Type B pancreatic cell (in vitro differentiated cells): ENCODE results near the gene OLFML2A. TPM values are rescaled to one million over a fixed set of nuclear protein-coding genes. Genes with fewer than 3 reads are reported as not detected.

Experiments used
- DNase-seq: peaks from one replicate; pipeline ENCODE4 v3.0.0; 2021; ENCODE audit warnings: mixed read lengths; ENCODE audit not compliant: unreplicated experiment; ENCODE audit errors: extremely low spot score
- H3K27ac Mint-ChIP-seq: 2 replicates; pipeline ENCODE4 v1.8.0; 2021; ENCODE audit warnings: mild to moderate bottlenecking, mixed read lengths
- H3K27me3 Mint-ChIP-seq: 2 replicates; pipeline ENCODE4 v1.8.0; 2021; ENCODE audit warnings: mixed read lengths
- H3K36me3 Mint-ChIP-seq: 2 replicates; pipeline ENCODE4 v1.8.0; 2021; ENCODE audit warnings: mixed read lengths
- H3K4me1 Mint-ChIP-seq: one replicate; pipeline ENCODE4 v1.8.0; 2021; ENCODE audit warnings: mixed read lengths; ENCODE audit not compliant: unreplicated experiment
- H3K4me3 Mint-ChIP-seq: 2 replicates; pipeline ENCODE4 v1.8.0; 2021; ENCODE audit warnings: mild to moderate bottlenecking, mixed read lengths
- H3K9me3 Mint-ChIP-seq: 2 replicates; pipeline ENCODE4 v1.8.0; 2021; ENCODE audit warnings: mixed read lengths
- total RNA-seq: library from RNA; stranded (reverse); gene quantifications from 2 replicates; pipeline ENCODE4 v1.2.1, GENCODE V29; 2021; ENCODE audit warnings: low replicate concordance
- TF ChIP-seq, protein P1 (sequence below): fragments of 200-600 bp; sonication (generic); conservative IDR thresholded peaks from 2 replicates; pipeline ENCODE4 v1.5.0; 2021; ENCODE audit warnings: antibody characterized with exemption, mild to moderate bottlenecking

Gene OLFML2A
- total RNA-seq, 1 donor from 2014 or later = 6.3 TPM

DNA sequence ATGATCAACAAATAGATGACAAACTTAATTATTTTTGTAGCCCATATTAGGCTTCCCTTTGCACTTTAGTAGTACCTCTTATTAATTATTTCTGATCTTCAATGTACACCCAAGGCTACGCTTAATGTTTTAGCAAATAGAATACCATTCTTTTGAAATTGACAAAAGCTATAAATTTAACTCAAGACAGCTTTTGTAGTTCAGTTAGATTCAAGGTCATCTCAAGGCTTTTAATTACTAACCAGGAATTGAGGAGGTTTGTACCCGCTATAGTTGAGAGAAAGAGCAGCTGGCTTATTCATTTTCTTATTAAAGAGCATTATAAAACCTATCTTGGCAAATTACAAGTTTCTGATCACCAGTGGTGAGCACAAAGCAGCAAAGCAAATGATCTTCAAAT is 20.9 kb upstream of the OLFML2A start:
- H3K4me3 Mint-ChIP-seq = no peak overlapping the region
- H3K36me3 Mint-ChIP-seq = no peaks in the 10 kb centered on the region
- H3K4me1 Mint-ChIP-seq = peaks cover 55% of the 10 kb centered on the region
- H3K9me3 Mint-ChIP-seq = no peaks in the 10 kb centered on the region
- TF ChIP-seq, protein P1, sequence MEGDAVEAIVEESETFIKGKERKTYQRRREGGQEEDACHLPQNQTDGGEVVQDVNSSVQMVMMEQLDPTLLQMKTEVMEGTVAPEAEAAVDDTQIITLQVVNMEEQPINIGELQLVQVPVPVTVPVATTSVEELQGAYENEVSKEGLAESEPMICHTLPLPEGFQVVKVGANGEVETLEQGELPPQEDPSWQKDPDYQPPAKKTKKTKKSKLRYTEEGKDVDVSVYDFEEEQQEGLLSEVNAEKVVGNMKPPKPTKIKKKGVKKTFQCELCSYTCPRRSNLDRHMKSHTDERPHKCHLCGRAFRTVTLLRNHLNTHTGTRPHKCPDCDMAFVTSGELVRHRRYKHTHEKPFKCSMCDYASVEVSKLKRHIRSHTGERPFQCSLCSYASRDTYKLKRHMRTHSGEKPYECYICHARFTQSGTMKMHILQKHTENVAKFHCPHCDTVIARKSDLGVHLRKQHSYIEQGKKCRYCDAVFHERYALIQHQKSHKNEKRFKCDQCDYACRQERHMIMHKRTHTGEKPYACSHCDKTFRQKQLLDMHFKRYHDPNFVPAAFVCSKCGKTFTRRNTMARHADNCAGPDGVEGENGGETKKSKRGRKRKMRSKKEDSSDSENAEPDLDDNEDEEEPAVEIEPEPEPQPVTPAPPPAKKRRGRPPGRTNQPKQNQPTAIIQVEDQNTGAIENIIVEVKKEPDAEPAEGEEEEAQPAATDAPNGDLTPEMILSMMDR = no peak
- no peaks in the 10 kb centered on the region for H3K27me3 Mint-ChIP-seq
- no peak for DNase-seq
- H3K27ac Mint-ChIP-seq = no peak overlapping the region

DNA sequence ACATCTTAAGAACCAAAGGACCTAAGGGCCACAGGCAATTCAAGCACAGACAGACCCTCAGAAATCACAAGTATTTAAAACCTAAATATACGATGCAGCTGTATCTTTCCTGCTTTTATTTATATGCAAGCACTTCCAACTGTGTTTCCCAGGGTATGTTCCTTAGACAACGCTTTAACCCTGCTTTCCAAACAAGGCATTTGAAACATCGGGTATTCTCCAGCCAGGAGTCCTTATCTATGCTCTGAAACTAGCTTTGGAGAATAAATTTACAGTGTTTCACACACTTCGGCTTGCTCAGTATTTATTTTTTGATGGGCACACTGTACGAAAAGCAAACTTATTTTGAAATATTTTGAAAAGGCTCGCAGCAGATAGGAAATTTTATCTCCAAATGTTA is 19.3 kb upstream of the OLFML2A start:
- no peaks in the 10 kb centered on the region for H3K9me3 Mint-ChIP-seq
- no peak for DNase-seq

GRCh38 chr9:124758061-124758460 is 18.9 kb upstream of the OLFML2A start:
- Mint-ChIP-seq H3K9me3 (no peaks in the 10 kb centered on the region), H3K36me3 (no peaks in the 10 kb centered on the region), H3K27me3 (peaks cover 4% of the 10 kb centered on the region), H3K27ac (no peak overlapping the region), H3K4me3 (peak overlapping the region; percentile 61), H3K4me1 (peaks cover 55% of the 10 kb centered on the region)
- TF ChIP-seq, protein P1 = no peak
- no peak for DNase-seq

More for the DNA sequence above, 19.3 kb upstream of the OLFML2A start:
- Mint-ChIP-seq H3K27me3 (peaks cover 4% of the 10 kb centered on the region), H3K4me3 (peak overlapping the region; percentile 61), H3K36me3 (no peaks in the 10 kb centered on the region), H3K27ac (no peak overlapping the region), H3K4me1 (peaks cover 58% of the 10 kb centered on the region)
- TF ChIP-seq, protein P1 = no peak

DNA sequence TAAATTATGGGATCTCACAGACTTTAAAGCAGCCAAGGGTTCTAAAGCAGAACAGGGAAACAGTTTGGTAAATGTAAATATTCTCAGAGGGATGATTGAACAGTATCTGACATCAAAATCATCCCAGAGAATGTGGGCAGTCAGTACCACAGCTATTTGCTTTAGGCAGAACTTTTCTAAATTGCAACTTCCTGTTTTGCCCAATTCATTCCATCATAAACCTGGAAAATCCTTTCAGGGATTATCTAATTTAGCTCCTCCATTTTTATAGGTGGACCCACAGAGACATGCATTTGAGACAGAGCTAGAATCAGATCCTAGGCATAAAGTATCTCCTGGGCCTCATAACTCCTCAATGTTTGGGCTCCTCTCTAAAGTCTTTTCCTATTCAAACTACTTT is 18.2 kb upstream of the OLFML2A start:
- Mint-ChIP-seq H3K27ac (peak overlapping the region; percentile 52), H3K36me3 (no peaks in the 10 kb centered on the region), H3K4me3 (peak overlapping the region; percentile 61), H3K4me1 (peaks cover 55% of the 10 kb centered on the region), H3K27me3 (peaks cover 4% of the 10 kb centered on the region), H3K9me3 (no peaks in the 10 kb centered on the region)
- DNase-seq = no peak
- TF ChIP-seq, protein P1 = no peak

DNA sequence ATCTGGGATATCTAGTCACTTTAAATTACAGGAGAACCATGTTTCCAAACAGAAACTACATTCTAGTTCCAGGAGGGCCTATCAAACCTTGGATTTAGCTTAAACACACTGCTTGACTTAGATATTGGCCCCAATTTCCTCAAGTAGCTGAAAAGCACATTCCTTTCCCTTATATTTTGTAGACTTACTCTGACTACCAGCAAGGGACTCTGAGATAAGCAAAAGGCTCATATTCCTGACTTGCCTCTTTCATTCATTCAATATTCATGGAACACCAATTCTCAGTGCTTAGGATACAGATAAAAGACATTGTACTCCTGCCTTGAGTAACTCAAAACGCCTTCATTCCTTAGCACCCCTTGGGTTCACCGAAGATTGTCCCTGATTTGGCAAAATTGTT is 17.6 kb upstream of the OLFML2A start:
- Mint-ChIP-seq H3K27me3 (peaks cover 7% of the 10 kb centered on the region), H3K9me3 (no peaks in the 10 kb centered on the region), H3K36me3 (no peaks in the 10 kb centered on the region), H3K4me1 (peaks cover 54% of the 10 kb centered on the region), H3K27ac (peak overlapping the region; percentile 52), H3K4me3 (no peak overlapping the region)
- no peak for DNase-seq
- TF ChIP-seq, protein P1 = no peak

DNA sequence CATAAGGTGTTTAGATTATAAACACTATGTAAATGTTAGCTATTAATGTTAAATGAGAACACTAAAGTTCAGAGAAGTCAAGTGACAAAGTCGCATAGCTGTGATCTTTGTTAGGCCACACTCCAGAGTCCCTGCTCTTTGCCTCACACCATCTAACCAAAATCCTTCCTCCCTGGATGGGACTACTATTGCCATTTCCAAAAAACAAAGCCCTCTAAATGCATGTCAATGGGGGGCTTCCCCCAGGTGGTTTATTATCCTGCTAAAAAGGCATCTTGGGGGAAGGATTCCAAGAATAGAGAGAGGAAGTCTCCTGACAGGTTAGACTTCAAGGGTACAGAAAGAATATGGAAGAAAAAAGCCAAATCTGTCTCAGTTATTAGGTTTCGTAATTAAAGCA is 16.2 kb upstream of the OLFML2A start:
- no peaks in the 10 kb centered on the region for H3K36me3 Mint-ChIP-seq
- H3K27me3 Mint-ChIP-seq = peaks cover 11% of the 10 kb centered on the region
- H3K4me3 Mint-ChIP-seq = no peak overlapping the region
- peaks cover 42% of the 10 kb centered on the region for H3K4me1 Mint-ChIP-seq
- no peak for DNase-seq
- no peak overlapping the region for H3K27ac Mint-ChIP-seq
- TF ChIP-seq, protein P1 = no peak
- H3K9me3 Mint-ChIP-seq = no peaks in the 10 kb centered on the region
